GM12891 (cell line): ENCODE data around the gene PHACTR4.
"Not testable (repeated sequence)": the region's sequence is repeated elsewhere in the genome, so short reads cannot be mapped to it uniquely, and the experiment has no call there.

ENCODE experiments used
- DNase-seq: peaks from one replicate; pipeline ENCODE4 v3.0.0; 2011; ENCODE audit warnings: low spot score; ENCODE audit not compliant: insufficient read length
- FAIRE-seq: peaks from 2 replicates; lab custom pipeline; 2011; peaks lifted over from hg19 to GRCh38; lab: Jason Lieb, UNC
- PAX5 ChIP-seq: IDR thresholded peaks from 2 replicates; pipeline ENCODE4 v1.6.1; 2011; ENCODE audit warnings: low read length, moderate library complexity, mild to moderate bottlenecking; ENCODE audit not compliant: insufficient read depth, severe bottlenecking
- POLR2A ChIP-seq: IDR thresholded peaks from 2 replicates; pipeline ENCODE4 v1.6.1; 2011; ENCODE audit warnings: low read depth, low read length, control low read depth
- POLR2AphosphoS5 ChIP-seq: IDR thresholded peaks from 2 replicates; pipeline ENCODE4 v1.6.1; 2011; ENCODE audit warnings: low read depth, low read length, control low read depth
- POU2F2 ChIP-seq: IDR thresholded peaks from 2 replicates; pipeline ENCODE4 v1.6.1; 2011; ENCODE audit warnings: low read depth, mild to moderate bottlenecking, control low read depth, low read length, moderate library complexity
- SPI1 ChIP-seq: IDR thresholded peaks from 2 replicates; pipeline ENCODE4 v1.6.1; 2011; ENCODE audit warnings: low read depth, low read length, control low read depth
- TAF1 ChIP-seq: IDR thresholded peaks from 2 replicates; pipeline ENCODE4 v1.6.1; 2011; ENCODE audit warnings: low read depth, low read length, control low read depth

PHACTR4 gene

DNA sequence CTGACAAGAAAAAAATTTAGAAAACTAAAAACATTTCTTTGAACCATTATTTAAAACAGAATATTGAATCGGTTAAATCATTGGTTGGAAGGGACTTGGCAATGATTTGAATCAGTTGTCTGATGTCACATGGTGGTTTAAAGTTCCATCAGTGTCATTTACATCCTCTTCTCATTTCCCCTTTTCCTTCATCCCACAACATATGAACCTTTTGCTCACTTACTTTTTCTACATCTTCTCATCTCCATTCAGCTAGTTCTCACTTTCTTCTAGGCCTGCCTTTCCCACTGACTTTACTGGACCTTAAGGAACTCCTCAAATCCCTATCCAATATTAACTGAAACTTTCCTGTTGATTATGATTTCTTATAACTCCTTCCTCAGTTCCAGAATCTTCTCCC is 58.5 kb downstream of the PHACTR4 start:
- TF ChIP-seq POLR2A (no peak), PAX5 (no peak), POLR2AphosphoS5 (no peak), POU2F2 (no peak), SPI1 (peak; percentile 95), TAF1 (no peak)
- peak; percentile 40 for FAIRE-seq
- no peak for DNase-seq

- no peak for DNase-seq
- FAIRE-seq = no peak
- no peak for TF ChIP-seq PAX5
- TF ChIP-seq POU2F2 = no peak
- no peak for TF ChIP-seq POLR2AphosphoS5
- no peak for TF ChIP-seq TAF1
- TF ChIP-seq POLR2A = no peak
Observed at GRCh38 chr1:28428990-28429520, 59.5 kb downstream of the PHACTR4 start.

DNA sequence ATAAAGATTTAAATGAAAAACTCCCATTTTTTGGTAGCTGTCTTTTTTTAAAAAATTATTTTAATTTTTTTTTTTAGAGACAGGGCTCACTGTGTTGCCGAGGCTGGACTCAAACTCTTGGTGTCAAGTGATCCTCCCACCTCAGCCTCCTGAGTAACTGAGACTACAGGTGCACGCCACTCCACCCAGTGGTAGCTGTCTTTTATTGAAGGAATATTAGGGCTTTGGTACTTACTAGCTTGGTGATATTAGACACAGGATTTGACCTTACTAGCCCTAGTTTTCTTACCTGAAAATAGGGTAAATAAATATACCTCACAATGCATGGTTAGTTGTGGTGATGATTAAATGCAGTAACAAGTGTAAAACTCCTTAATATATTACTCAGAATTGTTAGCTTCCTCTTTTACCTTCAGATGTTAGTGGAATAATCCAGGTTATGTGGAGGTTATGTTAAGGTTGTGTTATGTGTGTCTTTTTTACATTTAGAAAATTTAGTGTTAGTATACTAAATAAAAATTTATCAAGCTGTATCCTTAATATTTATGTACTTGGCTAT is 66.8 kb downstream of the PHACTR4 start:
- no peak for DNase-seq
- TF ChIP-seq TAF1 = no peak
- no peak for TF ChIP-seq SPI1
- no peak for TF ChIP-seq POLR2AphosphoS5
- TF ChIP-seq POLR2A = no peak
- TF ChIP-seq PAX5 = no peak
- TF ChIP-seq POU2F2 = no peak
- FAIRE-seq = no peak

GRCh38 chr1:28437264-28437923 is 67.9 kb downstream of the PHACTR4 start:
- TF ChIP-seq PAX5 (no peak), POLR2A (no peak), TAF1 (no peak), POU2F2 (no peak), POLR2AphosphoS5 (no peak), SPI1 (no peak)
- DNase-seq (no peak), FAIRE-seq (no peak)

GRCh38 chr1:28437924-28438699 is 68.6 kb downstream of the PHACTR4 start:
- FAIRE-seq (peak; percentile 89), DNase-seq (no peak)
- TF ChIP-seq POLR2AphosphoS5 (no peak), POLR2A (no peak), TAF1 (no peak), SPI1 (no peak), POU2F2 (no peak), PAX5 (no peak)

DNA sequence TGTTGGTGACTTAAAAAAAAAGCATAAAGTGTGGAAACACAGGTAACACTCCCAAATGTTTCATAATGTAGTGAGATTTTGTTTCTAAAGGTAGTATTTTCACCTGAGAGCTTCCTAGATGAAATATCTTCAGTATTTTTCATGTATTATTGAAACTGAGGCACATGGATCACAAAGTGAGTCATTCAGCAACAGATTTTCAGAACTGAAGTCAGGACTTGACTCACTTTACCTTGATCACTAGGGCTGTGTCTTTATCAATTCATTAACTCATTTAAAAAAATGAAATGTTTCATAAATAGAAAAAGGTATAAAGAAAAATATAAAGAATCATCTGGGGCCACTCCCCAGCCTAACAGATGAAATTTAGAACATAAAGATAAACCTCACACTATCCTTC is 69.8 kb downstream of the PHACTR4 start:
- DNase-seq = no peak
- TF ChIP-seq POLR2A (no peak), POU2F2 (no peak), SPI1 (no peak), PAX5 (no peak), TAF1 (no peak), POLR2AphosphoS5 (no peak)
- no peak for FAIRE-seq

GRCh38 chr1:28441674-28442073 is 72.1 kb downstream of the PHACTR4 start:
- FAIRE-seq (no peak), DNase-seq (no peak)
- TF ChIP-seq POU2F2 (no peak), TAF1 (no peak), PAX5 (no peak), POLR2A (no peak), POLR2AphosphoS5 (no peak), SPI1 (no peak)

DNA sequence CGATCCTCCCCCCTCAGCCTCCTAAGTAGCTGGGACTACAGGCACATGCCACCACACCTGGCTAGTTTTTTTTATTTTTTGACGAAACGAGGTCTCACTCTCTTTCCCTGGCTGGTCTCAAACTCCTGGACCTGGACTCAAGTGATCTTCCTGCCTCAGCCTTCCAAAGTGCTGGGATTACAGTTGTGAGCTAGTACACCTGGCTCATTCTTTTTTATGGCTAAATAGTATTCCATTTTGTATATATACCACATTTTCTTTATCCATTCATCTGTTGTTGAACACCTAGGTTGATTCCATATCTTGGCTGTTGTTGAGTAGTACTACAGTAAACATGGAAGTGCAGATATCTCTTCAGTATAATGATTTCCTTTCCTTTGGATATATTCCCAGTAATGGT is 74.0 kb downstream of the PHACTR4 start:
- FAIRE-seq = no peak
- TF ChIP-seq POLR2A (no peak), POU2F2 (no peak), PAX5 (no peak), SPI1 (no peak), POLR2AphosphoS5 (no peak), TAF1 (no peak)
- DNase-seq = no peak

DNA sequence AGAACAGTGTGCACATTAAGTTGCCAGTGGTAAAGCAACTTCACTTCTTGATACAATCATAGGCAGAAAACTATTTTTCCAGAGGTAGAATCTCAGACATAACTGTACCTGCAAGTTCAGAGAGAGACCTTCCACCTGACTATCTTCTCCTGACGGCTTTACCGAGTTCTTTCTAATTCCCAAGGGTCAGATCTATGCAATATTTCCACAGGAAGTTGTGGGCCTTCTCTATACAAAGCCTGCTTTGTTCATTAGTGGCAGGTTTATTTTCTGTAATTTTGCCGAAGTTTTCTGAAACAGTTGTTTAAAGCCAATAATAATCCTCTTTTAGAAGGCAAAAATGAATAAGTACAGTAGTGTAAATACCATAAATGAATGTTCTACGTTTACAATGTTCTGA is 78.1 kb downstream of the PHACTR4 start:
- DNase-seq (no peak), FAIRE-seq (no peak)
- TF ChIP-seq POU2F2 (no peak), SPI1 (no peak), TAF1 (no peak), POLR2AphosphoS5 (no peak), PAX5 (no peak), POLR2A (no peak)

DNA sequence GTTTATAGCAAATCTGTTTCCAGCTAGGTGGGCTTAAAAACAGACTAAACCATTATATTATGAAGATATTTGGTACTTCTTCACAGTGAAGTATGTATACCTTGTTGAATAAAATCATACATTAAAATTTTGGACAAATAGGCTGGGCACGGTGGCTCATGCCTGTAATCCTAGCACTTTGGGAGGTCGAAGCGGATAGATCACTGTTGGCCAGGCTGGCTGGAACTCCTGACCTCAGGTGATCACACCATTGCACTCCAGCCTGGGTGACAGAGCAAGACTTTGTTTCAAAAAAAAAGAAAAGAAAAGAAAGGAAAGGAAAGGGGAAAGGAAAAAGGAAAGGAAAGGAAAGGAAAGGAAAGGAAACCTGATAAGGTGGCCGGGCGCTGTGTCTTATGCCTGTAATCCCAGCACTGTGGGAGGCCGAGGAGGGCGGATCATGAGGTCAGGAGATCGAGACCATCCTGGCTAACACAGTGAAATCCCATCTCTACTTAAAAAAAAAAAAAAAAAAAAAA is 78.6 kb downstream of the PHACTR4 start:
- not testable (repeated sequence) for FAIRE-seq, DNase-seq

DNA sequence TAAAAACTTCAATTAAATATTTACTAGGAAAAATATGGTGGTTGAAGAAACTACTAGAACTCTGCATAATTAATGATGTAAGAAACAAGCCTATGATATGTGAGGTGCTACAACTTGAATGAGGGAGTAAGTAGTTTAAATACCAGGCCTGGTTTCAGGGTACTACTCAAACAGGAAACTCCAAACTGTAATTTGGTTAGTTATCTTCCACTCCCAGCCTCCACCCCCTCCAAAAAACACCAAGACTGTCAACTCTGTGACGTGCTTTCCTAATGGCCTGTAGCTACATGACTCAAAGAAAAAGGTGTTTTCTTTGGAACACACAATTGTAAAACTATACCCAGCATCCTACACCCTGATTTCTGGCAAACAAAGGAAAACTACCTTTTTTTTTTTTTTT is 80.4 kb downstream of the PHACTR4 start:
- DNase-seq = peak; percentile 38
- TF ChIP-seq POLR2A (no peak), POLR2AphosphoS5 (no peak), TAF1 (no peak), POU2F2 (no peak), PAX5 (no peak), SPI1 (no peak)
- FAIRE-seq = no peak
